KMS-11 (cell line): ENCODE data around the gene ALDH3B1.
A peak's percentile ranks its signal among the peaks of the same experiment; 100 is the strongest.
"Not testable (repeated sequence)": the region's sequence is repeated elsewhere in the genome, so short reads cannot be mapped to it uniquely, and the experiment has no call there.

Experiments
- H2AFZ ChIP-seq: fragments of 200-600 bp; sonication (generic); 2 replicates; pipeline ENCODE4 v1.6.1; 2016; ENCODE audit warnings: antibody characterized with exemption, mixed run types, low read depth
- H3K27ac ChIP-seq: fragments of 200-600 bp; sonication (generic); 2 replicates; pipeline ENCODE4 v1.6.1; 2016; ENCODE audit warnings: mild to moderate bottlenecking, mixed run types
- H3K27me3 ChIP-seq: fragments of 200-600 bp; sonication (generic); 2 replicates; pipeline ENCODE4 v1.6.1; 2017; ENCODE audit warnings: mild to moderate bottlenecking, low read depth, mixed run types, moderate library complexity; ENCODE audit not compliant: insufficient read depth
- H3K36me3 ChIP-seq: fragments of 200-600 bp; sonication (generic); 2 replicates; pipeline ENCODE4 v1.6.1; 2017; ENCODE audit warnings: mild to moderate bottlenecking, mixed run types; ENCODE audit not compliant: insufficient read depth
- H3K4me1 ChIP-seq: fragments of 200-600 bp; sonication (generic); 2 replicates; pipeline ENCODE4 v1.6.1; 2016; ENCODE audit warnings: mild to moderate bottlenecking, low read depth, mixed run types; ENCODE audit not compliant: poor library complexity, severe bottlenecking
- H3K4me2 ChIP-seq: fragments of 200-600 bp; sonication (generic); 2 replicates; pipeline ENCODE4 v1.7.0; 2016; ENCODE audit warnings: mild to moderate bottlenecking, mixed run types
- H3K4me3 ChIP-seq: fragments of 200-600 bp; sonication (generic); IDR thresholded peaks from 2 replicates; pipeline ENCODE4 v1.6.1; 2017; ENCODE audit warnings: low read depth, low read length, mixed read lengths; ENCODE audit not compliant: insufficient read depth
- H3K79me2 ChIP-seq: fragments of 200-600 bp; sonication (generic); 2 replicates; pipeline ENCODE4 v1.6.1; 2016; ENCODE audit warnings: low read depth, mixed run types; ENCODE audit not compliant: insufficient read depth
- H3K9ac ChIP-seq: fragments of 200-600 bp; sonication (generic); 2 replicates; pipeline ENCODE4 v1.6.1; 2016; ENCODE audit warnings: mild to moderate bottlenecking, mixed run types
- H4K20me1 ChIP-seq: fragments of 200-600 bp; sonication (generic); 2 replicates; pipeline ENCODE4 v1.6.1; 2016; ENCODE audit warnings: mild to moderate bottlenecking, mixed run types; ENCODE audit not compliant: insufficient read depth
- TF ChIP-seq, protein P1 (sequence below): fragments of 200-600 bp; sonication (generic); conservative IDR thresholded peaks from 2 replicates; pipeline ENCODE4 v1.6.1; 2017; ENCODE audit warnings: low read depth, mild to moderate bottlenecking, antibody characterized with exemption, low read length, moderate library complexity, mixed read lengths

ALDH3B1 gene

DNA sequence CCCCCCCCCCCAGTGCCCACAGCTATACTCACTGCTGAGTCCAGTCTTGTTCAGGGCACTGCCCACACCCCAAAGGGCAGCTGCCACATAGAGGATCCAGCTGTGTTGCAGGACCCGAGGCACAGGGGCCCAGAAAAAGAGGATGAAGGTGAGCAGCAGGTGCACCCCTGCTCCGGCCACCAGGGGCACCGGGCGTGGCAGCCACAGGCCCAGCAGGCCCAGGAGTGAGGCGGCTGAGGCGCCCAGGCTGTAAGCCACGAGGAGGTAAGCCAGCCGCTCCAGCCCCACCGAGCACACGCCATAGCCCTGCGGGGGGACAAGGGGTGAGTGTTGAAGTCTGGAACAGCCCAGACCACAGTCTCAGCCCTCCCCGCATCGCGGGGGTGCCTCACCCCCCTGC, 14.5 kb upstream of the ALDH3B1 start:
- H3K9ac ChIP-seq, H3K27me3 ChIP-seq, H3K36me3 ChIP-seq, H2AFZ ChIP-seq, H3K4me2 ChIP-seq, H4K20me1 ChIP-seq, H3K27ac ChIP-seq, H3K4me3 ChIP-seq, H3K79me2 ChIP-seq: not testable (repeated sequence)
- peaks cover 66% of the 10 kb centered on the region for H3K4me1 ChIP-seq

DNA sequence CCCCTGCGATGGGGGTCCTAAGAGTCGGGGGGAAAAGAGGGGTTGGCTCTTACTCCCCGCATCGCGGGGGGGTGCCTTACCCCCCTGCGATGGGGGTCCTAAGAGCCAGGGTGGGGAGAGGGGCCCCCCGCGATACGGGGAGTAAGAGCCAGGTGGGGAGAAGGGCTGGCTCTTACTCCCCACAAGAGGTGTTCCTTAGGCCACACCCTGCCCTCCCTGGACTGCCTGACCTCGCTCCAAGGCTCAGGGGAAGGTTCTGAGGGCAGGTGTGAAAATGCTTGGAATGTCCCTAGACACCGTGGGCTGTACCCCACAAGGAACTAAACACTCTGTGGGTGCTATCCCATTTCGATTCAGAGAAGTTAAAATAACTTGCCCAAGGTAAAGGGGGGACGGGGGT, 14.1 kb upstream of the ALDH3B1 start:
- H3K4me2 ChIP-seq, result peak overlapping the region; percentile 56
- H3K79me2 ChIP-seq, result no peaks in the 10 kb centered on the region
- H3K27ac ChIP-seq, result no peak overlapping the region
- H3K9ac ChIP-seq, result no peak overlapping the region
- H3K36me3 ChIP-seq, result no peaks in the 10 kb centered on the region
- no peak overlapping the region for H3K4me3 ChIP-seq
- H2AFZ ChIP-seq, result no peak overlapping the region
- no peaks in the 10 kb centered on the region for H3K27me3 ChIP-seq
- no peaks in the 10 kb centered on the region for H4K20me1 ChIP-seq
- TF ChIP-seq, protein P1, sequence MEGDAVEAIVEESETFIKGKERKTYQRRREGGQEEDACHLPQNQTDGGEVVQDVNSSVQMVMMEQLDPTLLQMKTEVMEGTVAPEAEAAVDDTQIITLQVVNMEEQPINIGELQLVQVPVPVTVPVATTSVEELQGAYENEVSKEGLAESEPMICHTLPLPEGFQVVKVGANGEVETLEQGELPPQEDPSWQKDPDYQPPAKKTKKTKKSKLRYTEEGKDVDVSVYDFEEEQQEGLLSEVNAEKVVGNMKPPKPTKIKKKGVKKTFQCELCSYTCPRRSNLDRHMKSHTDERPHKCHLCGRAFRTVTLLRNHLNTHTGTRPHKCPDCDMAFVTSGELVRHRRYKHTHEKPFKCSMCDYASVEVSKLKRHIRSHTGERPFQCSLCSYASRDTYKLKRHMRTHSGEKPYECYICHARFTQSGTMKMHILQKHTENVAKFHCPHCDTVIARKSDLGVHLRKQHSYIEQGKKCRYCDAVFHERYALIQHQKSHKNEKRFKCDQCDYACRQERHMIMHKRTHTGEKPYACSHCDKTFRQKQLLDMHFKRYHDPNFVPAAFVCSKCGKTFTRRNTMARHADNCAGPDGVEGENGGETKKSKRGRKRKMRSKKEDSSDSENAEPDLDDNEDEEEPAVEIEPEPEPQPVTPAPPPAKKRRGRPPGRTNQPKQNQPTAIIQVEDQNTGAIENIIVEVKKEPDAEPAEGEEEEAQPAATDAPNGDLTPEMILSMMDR, result no peak
- H3K4me1 ChIP-seq, result peaks cover 69% of the 10 kb centered on the region

DNA sequence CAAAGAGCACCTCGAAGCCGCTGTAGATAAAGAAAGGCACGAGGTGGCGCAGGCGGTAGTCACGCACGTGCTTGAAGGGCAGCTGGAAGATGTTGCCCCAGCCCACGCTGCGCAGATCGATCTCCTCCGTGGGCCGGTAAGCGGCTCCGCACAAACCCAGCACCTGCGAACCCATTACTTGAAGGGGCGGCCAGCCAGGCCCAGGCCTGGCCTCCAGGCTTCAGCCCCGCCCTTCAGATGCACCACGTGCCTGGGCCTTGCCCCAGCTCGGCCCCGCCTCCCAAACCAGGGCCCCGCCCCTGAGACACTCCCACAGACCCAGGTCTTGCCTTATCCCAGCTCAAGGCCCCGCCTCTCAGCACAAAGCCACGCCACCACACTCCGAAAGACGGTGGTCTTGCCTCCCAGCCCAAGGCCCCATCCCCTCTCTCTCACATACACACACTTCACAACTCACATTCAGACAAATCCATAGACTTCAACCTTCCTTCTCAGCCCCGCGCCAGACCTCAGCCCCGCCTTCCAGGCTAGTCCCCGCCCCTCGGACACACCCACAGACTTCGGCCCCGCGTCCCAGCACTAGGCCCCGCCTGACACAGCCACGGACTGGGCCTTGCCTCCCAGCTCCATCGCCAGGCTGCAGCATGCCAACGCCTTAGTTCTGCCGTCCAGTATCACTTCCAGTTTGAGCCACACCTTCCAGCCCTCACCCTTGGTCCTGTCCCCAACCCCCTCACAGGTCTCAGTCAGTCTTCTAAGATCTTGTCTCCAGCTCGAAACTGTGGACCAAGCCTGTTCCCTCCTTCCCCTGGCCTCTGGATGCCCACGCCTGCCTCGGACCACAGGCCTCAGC, 13.3 kb upstream of the ALDH3B1 start:
- no peaks in the 10 kb centered on the region for H3K79me2 ChIP-seq
- peak overlapping the region; percentile 58; the same call in 1 of the 2 replicates for H3K27ac ChIP-seq
- peak overlapping the region; percentile 20; the same call in 1 of the 2 replicates for H2AFZ ChIP-seq
- no peaks in the 10 kb centered on the region for H4K20me1 ChIP-seq
- no peaks in the 10 kb centered on the region for H3K27me3 ChIP-seq
- H3K4me2 ChIP-seq, result peak overlapping the region; percentile 56
- H3K36me3 ChIP-seq, result no peaks in the 10 kb centered on the region
- peaks cover 76% of the 10 kb centered on the region for H3K4me1 ChIP-seq
- TF ChIP-seq, protein P1, result no peak
- H3K4me3 ChIP-seq, result no peak overlapping the region
- no peak overlapping the region for H3K9ac ChIP-seq

DNA sequence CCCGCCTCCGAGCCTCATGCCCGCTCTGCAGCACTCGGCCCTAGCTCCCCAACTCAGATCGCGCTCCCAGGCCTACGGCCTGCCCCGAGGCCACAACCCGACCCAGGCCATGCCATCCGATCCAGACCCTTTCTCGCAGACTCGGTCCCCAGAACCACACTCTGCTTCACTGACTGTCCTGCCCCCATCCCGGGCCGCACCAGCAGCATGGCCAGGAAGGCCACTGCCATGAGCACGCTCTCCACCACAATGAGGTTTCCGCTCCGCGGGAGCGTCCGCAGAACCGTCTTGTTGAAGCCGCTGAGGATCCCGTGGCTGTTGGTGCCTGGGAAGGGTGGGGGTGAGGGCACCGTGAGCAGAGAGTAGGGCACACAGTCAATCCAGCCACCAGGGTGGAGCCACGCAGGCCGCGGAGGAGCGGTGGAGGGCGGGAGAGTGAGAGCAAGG, 12.6 kb upstream of the ALDH3B1 start:
- Histone ChIP-seq H3K4me1 (peaks cover 81% of the 10 kb centered on the region), H3K27me3 (no peaks in the 10 kb centered on the region), H3K36me3 (no peaks in the 10 kb centered on the region), H3K79me2 (no peaks in the 10 kb centered on the region), H3K4me3 (no peak overlapping the region), H2AFZ (no peak overlapping the region), H3K4me2 (peak overlapping the region; percentile 56; the same call in 1 of the 2 replicates), H3K9ac (no peak overlapping the region), H3K27ac (peak overlapping the region; percentile 58; the same call in 1 of the 2 replicates), H4K20me1 (no peaks in the 10 kb centered on the region)
- TF ChIP-seq, protein P1, result no peak
